Measurements from ENCODE around the gene PTPN7.

GRCh38 chr1:202149566-202149965, 10.8 kb downstream of the PTPN7 start:
- TF ChIP-seq POLR2A (IDR thresholded peaks at IDR 0.05) (no peak), CTCF (IDR thresholded peaks at IDR 0.05) (no peak)

Data from uterus (tissue), 2 donors.